ENCODE measurements around the gene IQCN.
A peak's percentile ranks its signal among the peaks of the same experiment; 100 is the strongest.

Gene IQCN, protein sequence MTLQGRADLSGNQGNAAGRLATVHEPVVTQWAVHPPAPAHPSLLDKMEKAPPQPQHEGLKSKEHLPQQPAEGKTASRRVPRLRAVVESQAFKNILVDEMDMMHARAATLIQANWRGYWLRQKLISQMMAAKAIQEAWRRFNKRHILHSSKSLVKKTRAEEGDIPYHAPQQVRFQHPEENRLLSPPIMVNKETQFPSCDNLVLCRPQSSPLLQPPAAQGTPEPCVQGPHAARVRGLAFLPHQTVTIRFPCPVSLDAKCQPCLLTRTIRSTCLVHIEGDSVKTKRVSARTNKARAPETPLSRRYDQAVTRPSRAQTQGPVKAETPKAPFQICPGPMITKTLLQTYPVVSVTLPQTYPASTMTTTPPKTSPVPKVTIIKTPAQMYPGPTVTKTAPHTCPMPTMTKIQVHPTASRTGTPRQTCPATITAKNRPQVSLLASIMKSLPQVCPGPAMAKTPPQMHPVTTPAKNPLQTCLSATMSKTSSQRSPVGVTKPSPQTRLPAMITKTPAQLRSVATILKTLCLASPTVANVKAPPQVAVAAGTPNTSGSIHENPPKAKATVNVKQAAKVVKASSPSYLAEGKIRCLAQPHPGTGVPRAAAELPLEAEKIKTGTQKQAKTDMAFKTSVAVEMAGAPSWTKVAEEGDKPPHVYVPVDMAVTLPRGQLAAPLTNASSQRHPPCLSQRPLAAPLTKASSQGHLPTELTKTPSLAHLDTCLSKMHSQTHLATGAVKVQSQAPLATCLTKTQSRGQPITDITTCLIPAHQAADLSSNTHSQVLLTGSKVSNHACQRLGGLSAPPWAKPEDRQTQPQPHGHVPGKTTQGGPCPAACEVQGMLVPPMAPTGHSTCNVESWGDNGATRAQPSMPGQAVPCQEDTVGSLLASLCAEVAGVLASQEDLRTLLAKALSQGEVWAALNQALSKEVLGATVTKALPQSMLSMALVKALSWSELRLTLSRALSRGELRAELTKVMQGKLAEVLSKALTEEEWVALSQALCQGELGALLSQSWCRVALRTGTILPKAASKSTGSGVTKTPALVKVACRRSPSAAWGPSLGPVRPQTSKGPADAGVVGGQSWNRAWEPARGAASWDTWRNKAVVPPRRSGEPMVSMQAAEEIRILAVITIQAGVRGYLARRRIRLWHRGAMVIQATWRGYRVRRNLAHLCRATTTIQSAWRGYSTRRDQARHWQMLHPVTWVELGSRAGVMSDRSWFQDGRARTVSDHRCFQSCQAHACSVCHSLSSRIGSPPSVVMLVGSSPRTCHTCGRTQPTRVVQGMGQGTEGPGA (N-terminal part only)

DNA sequence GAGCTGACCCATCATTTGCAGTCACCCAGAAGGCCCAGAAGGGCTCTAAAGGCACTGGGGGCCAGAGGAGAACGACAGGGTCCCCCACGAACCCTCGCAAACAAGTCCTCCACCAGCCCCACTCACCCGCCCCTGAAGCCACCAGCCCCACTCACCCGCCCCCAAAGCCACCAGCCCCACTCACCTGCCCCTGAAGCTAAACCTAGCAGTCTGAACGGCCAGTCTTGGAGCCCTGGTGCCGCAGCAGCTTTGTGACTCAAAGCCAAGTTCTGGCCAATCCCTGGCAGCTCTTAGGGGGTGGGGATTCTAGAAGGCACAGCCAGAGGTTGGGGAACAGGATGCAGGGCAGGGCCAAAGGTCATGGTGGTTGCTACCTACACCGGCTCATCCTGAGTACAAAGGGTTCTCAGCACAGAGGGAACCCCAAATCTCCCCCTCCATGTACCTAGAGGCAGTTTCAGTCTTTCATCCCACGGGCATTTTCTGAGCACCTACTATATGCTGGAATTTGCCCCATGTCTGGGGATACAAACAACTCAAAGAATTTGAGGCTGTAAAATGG lies at the start of gene IQCN:
Gene IQCN (minus strand): TSS at position 234 of the 562 bp plus-strand sequence. CDS start 4,974 bp downstream, outside the sequence.
- DNase-seq (ENCODE audit: low read depth): no peak

DNA sequence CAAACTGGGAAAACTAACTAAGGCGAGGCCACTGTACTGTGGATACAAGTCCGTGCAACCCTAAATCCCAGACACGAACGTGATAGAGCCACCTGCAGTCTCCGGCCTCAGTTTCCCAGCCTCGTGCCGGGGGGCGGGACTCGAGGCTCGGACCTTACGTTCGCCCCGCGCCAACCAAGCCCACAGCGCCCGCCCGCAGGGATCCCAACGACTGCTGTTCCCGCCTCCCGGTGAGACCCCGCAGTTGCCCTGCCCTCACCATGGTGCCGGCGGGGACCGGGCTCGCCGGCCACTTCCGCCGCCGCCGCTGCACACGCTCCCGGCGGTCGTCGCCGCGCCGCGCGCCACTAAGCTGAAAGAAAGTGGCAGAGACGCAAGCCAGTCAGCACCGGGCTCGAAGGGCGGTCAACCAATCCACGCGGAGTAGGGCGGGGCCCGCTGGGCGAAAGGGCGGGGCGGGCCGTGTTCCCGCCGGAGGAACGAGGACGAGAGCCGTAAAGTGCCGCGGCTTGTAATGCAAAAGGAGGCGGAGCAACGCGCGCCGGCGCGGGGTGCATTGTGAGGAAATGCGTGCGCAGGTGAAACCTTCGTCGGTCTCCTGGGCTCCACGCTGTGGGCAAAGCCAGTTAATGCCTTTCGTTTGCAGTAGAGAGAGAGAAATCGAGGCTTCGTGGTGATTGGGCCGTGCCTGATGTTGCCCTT lies 48.7 kb upstream of the IQCN start, which contains the start of gene LSM4:
Gene LSM4 (minus strand): TSS at position 318 of the 702 bp plus-strand sequence. CDS start 56 bp downstream, at position 262.
- DNase-seq (ENCODE audit: low read depth): peak; percentile 93

DNA sequence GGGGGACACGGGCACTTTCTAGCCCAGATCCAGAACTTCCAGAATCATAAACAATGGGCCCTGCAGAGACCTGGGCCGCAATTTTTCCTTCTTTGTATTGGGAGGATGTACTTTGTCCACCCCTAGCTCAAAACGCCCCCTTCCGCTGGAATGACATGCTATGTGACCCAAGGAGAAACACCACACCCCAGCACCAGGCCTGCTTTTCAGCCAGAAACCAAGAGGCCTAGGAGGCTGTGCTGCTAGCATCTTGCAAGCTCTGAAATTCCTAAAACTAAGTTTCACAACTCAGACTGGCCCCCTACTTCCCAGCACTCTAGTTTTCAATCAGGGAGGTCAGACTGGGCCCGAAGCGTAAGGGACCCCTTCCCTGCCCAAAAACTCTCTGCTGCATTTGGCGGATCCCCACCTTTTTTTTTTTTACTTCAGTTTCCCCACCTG lies 48.1 kb upstream of the IQCN start:
- DNase-seq (ENCODE audit: low read depth): no peak

DNA sequence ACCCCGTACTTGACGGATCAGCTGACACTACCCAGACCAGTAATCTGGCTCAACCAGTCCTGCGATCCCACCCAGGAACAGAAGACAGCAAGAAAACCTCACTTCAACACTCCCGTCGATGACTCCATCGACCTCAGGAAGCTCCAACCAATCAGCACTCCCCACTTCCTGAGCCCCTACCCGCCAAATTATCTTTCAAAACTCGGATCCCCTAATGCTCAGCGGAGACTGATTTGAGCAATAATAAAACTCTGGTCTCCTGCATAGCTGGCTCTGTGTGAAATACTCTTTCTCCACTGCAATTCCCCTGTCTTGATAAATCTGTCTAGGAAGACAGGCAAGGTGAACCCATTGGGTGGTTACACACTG lies 47.5 kb upstream of the IQCN start:
- no peak for DNase-seq (ENCODE audit: low read depth)

DNA sequence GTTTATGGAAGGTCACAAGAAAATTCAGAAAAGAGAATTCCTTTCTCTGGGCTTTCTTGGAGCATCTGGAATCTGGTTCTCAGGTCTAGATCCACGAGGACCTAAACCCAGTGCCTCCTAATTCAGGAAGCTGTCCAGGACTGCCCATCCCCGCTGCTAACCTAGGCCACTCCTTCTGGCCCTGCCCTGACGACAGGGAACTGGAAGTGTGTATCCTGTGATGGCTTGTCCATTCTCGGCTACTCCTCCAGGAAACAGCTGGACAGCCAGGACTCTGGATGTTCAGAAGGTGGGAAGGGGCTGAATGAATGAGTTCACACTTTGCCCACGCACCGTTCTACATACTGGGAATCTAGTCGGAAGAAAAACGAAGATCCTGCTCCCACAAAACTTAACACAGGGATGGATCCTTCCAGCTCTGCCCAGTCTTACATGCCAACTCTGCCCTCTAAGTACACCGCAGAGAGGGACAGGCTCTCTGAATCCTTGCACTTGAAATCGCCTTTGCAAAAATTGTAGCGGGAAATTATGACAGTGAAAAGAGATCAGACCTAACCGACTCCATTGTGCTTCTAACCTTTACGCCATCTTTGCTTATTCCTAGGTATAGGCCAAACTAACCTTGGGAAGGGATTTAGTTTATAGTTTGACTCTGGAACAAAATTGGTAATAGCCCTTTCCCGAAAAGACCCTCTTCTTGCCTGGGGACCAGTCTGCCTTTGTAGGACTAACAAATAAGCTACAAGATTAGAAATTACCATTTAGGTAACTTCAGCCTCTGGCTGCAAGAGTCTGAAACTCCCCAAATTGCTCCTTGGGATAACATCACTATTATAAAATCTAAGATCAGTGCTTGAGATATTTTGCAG lies 46.8 kb upstream of the IQCN start:
- DNase-seq (ENCODE audit: low read depth): no peak

DNA sequence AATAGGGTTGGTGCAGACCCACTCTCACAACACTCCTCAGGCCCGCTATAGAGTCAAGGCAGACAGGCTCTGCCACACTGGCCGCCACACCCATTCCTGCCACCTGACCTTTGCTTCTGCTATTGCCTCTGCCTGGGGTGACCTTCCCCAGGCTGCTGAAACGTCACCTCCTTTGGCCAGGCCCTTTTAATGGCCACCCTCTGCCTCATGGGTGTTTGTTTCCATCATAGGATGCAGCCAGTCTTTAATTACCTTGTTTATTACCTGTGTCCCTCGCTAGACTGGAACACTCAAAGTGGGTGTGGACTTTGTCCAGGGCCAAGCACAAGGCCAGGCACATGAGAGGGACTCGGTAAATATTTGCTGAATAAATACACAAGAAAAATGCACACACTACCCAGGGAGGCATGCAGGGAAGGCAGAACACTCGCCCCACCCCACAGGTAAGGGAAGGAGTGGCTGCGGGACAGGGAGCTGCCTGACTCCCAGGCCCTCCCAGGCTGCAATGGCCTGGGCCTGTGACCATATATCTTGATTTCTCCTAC lies 45.4 kb upstream of the IQCN start:
- no peak for DNase-seq (ENCODE audit: low read depth)

DNA sequence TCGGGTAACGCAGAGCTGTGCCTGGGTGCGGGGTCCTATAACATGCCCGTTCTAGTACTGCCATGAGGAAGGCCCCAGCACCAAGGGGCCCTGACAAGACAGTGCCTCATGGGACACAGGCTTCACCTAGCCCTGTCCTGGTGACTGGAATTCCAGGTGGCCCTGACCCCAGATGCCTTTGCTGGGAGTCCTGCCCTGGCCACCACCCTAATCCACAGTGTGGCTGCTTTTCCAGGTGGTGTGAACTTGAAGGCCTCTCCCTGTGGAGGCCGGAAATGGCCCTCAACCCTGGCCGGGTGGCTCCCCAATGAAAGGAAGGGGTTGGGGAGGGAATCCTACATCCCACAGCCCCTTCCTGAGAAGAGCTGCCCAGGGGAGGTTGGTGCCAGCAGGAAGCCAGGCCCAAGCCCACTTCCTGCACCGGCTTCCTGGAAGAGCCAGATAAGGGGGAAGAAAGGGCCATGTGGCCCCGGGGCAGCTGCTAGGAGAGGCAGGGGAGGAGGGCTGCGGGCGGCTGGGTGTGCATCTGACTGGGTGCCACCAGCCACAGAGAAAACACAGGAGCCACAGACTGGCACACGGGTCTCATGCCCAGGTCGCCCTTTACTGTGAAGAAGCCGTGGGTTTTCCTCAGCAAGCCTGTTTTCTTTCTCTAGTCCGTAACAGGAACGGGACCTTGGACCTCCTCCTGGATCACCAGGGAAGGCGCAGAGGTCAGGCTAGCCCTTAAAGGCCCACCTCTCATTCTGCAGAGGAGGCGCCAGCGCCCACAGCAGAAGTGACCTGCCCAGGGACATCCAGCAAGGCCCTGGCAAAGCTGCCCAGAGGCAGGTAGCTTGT lies 43.9 kb upstream of the IQCN start:
- DNase-seq (ENCODE audit: low read depth): no peak

DNA sequence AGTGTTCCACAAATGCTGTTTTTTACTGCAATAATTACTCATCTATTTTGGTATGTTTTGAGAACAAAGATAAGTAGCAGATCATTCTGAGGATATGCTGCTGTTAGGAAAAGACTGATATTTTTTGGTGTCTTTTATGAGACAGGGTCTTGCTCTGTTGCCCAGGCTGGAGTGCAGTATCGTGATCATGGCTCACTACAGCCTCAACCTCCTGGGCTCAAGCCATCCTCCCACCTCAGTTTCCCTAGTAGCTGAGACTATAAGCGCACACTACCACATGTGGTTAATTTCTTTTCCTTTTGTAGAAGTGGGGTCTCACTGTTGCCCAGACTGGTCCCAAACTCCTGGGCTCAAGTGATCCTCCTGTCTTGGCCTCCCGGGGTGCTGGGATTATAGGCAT lies 39.1 kb upstream of the IQCN start:
- no peak for DNase-seq (ENCODE audit: low read depth)

DNA sequence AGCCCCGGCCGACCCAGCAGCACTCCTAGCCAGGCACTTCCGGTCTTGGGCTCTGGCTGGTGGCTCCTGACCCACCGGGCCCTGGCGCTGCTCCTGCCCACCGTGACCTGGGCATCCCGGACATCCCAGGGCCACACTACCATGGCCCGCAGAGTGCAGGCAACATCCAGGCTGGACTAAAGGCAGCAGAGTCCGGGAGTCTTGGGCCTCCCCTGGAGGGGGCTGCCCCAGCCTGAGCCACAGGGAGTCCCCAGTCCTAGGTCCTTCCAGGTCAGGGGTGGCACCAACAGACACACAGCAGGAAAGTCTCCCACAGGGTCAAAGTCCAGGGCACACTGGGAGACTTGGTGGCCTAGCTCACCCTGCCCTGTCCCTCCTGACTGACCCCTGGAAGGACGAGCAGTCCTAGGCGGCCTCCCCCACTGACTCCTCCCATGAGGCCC lies 37.9 kb upstream of the IQCN start:
- DNase-seq (ENCODE audit: low read depth): no peak

DNA sequence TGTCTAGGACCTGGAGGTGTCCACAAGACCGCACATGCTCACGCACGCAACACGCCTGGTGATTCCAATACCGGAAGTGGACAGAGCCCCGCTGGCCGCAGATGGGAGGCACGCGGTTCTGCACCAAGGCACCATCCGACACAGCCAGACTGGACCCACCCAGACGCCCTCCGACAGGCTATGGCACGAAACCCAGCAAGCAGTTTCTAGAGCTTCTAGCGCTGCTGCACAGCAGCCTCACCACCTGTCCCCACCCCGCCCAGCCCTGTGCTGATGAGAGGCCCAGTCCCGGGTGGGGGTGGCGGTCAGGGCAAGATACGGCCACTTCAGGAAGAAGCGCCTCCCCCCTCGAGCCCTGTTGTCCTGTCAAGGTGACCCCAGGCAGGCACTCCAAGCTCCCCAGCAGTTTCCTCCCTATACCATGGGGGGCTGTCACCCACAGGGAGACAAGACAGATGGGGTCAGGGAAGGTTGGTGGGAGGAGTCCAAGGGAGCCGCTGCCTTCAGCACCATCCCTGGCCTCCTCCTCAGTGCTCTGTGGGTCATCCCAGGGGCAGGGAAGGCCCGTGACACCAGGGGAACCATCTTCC lies 37.3 kb upstream of the IQCN start:
- DNase-seq (ENCODE audit: low read depth): no peak

DNA sequence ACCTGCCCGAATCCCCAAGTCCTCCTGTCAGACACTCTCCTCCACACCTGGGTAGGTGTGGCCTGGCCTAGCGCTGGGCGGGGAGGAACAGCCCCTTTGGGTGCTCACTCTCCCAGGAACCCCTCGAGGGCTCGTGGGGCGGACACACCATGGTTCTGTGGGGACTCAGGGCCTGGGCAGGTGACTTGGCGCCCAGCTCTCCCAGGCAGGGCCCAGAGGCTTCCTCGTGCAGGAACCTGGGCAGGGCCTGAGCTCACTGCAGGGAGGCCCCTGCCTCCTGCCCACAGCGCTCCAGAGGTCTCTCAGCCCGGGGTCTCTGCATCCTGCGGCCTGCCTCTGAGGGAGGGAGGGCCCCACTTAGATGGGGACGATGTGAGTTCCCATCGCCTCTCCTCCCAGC lies 36.7 kb upstream of the IQCN start:
- DNase-seq (ENCODE audit: low read depth): no peak

DNA sequence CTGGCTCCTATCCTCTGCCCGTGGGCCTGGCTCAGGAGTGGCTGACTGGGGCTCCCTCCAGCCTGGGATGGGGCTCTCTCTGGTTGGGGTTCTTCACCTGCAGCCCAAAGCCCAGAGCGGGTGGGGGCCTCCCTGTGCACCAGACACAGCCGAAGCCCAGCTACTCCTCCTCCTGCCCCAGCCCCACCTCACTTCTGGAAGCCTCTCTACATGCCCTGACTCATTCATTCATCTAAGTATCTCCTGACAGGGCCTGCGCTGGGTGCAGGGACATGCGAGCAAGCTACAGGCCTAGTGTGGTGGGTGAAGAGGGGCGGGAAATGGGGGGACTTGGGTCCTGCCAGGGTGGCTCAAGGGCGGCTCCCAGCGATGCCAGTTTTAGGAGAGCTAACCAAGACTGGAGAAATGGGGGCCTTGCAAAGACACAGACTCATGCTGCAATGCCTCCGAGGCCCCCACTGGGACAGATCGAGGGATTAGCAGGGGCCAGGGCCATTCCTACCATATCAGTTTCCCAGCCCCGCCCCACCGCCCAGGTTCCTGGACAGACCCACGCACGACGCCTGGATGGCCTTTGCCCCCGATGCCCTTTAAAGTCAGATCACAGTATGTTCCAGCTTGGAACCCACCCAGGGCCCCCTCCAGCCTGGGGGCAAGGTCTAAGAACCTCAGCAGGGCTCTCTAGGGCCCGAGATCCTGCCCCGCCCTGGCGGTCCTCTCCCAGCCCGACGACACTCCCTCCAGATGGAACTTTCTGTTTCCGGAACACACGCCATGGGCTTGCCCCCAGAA lies 36.1 kb upstream of the IQCN start:
- no peak for DNase-seq (ENCODE audit: low read depth)

DNA sequence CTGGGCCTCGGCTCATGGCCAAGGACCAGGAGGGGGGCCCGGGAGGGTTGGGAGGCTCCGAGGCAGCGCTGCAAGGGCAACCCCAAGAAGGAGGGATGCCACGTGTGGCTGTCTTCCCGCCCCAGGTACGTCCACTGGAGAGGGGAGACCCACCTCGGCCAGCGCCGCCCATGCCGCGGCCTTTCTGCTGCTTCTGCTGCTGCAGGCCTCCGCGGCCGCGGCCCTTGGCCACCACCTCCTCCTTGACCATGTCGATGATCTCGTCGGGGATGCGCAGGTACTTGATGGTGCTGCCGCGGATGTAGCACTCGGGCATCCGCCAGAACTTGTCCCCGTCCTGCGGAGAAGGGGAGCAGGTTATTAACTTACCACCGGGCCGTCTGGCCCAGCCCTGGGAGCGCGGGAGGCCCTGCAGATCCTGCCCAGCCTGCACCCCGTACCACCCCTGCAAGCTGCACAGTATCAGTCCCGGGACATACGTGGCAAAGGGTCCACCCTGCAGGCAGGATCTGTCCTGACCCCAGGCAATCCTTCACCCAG lies 35.3 kb upstream of the IQCN start:
- no peak for DNase-seq (ENCODE audit: low read depth)

DNA sequence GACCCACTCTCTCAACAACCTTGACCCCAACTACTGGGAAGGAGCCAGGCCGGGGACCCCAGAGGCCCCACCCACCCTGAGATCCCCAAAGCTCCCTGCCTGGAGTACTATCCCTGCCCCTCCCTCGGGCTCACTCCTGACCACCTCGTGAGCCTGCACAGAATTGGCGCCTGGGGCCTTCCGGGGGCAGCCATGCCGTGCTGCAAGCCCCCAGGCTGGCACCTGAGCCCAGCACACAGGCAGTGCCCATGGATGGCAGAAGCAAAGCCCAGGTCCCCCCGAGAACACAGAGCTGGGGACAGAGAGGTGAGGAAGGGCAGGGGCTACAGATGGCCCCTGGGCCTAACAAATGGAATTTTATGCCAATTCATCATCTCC lies 34.7 kb upstream of the IQCN start:
- DNase-seq (ENCODE audit: low read depth): no peak

DNA sequence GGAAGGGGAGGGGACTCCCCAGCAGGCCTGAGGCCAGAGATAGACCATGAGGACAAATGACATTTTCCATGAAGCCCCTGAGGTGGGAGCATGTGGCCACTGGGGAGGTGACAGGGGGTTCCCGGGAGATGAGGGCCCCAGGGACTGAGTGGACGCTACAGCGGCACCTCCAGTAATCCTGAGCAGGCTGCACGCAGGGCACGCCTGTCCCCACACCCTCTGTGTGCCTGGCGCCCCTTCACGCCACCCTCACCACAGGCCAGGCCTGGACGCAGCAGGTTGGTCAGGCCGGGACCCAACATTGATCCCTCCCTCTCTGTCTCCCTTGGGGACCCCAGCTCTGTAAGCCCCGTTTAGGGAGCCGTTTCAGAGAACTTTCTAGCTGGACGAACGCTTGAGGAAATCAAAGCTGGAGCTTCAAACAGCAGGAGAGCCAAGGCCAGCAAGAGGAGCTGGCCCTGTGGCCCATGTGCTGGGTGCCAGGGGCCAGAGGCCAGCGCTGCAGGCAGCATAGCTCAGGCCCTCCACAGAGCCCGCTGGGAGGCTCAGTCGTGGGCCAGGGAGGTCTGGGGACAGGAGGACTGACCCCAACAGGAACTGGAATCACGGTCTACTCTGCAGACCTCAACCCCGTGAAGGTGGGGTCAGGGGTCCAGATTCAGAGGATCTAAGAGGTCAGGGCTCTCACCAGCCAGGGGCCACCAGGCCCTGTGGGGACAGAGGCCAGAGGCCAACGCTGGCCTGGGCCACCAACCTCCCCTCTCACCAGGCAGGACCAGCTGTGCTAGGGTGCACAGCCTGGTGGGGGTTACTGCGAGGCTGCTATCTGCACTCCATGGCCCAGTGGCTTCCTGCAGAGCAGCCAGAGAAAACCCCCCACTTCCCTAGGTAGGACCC lies 34.0 kb upstream of the IQCN start:
- DNase-seq (ENCODE audit: low read depth): no peak

DNA sequence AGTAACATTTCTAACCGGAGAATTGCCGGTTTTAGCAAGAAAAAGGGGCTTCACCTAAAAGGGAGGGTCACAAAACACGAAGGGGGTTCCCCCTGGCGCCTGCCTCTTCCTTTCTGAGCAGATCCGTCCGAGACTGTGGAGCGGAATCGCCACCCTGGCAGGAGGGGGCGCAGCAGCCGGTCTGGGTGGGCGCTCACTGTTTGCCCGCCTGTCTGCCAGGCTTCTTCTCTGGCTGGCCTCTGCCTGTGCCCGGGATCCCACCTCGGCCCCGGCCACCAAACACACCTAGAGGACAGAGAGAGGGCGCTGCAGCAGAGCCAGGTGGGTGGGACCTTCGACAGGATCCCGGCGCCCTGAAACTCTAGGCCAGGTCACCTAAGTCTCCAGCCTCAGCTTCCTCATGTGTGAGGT lies 33.0 kb upstream of the IQCN start:
- no peak for DNase-seq (ENCODE audit: low read depth)

Measured in HS-5 (cell line).